IPS-20b (cell line): ENCODE data around the gene EVC2.

Experiments used
- H3K27ac ChIP-seq: one replicate; pipeline ENCODE4 v1.5.1; 2013; ENCODE audit warnings: low read length
- H3K27me3 ChIP-seq: 2 replicates; pipeline ENCODE4 v1.6.1; 2013; ENCODE audit warnings: mild to moderate bottlenecking, low read length, inconsistent platforms; ENCODE audit not compliant: insufficient read depth
- H3K36me3 ChIP-seq: 2 replicates; pipeline ENCODE4 v1.6.1; 2013; ENCODE audit warnings: low read depth, mild to moderate bottlenecking, inconsistent platforms, low read length, moderate library complexity; ENCODE audit not compliant: insufficient read depth
- H3K4me1 ChIP-seq: 2 replicates; pipeline ENCODE4 v1.6.1; 2013; ENCODE audit warnings: mild to moderate bottlenecking, control low read depth, inconsistent platforms, low read length, moderate library complexity; ENCODE audit not compliant: insufficient read depth
- H3K4me3 ChIP-seq: 2 replicates; pipeline ENCODE4 v1.5.1; 2013; ENCODE audit warnings: mild to moderate bottlenecking, low read length, inconsistent platforms
- H3K9ac ChIP-seq: 2 replicates; pipeline ENCODE4 v1.6.1; 2013; ENCODE audit warnings: low read depth, mild to moderate bottlenecking, inconsistent platforms, low read length, moderate library complexity
- H3K9me3 ChIP-seq: 2 replicates; pipeline ENCODE4 v1.6.1; 2013; ENCODE audit warnings: mild to moderate bottlenecking, low read depth, low read length, inconsistent platforms; ENCODE audit not compliant: insufficient read depth

The EVC2 gene

GRCh38 chr4:5636766-5637670 lies 71.3 kb downstream of the EVC2 start:
- H3K4me3 ChIP-seq = no peak overlapping the region
- H3K27me3 ChIP-seq = no peaks in the 10 kb centered on the region
- H3K9me3 ChIP-seq = no peaks in the 10 kb centered on the region
- no peak overlapping the region for H3K27ac ChIP-seq
- peaks cover 5% of the 10 kb centered on the region; the same call in 1 of the 2 replicates for H3K4me1 ChIP-seq
- H3K9ac ChIP-seq = no peak overlapping the region
- peaks cover 9% of the 10 kb centered on the region; the same call in 1 of the 2 replicates for H3K36me3 ChIP-seq

GRCh38 chr4:5635826-5636195 lies 72.5 kb downstream of the EVC2 start:
- H3K9me3 ChIP-seq = no peaks in the 10 kb centered on the region
- H3K36me3 ChIP-seq = peaks cover 9% of the 10 kb centered on the region; the same call in 1 of the 2 replicates
- no peak overlapping the region for H3K27ac ChIP-seq

GRCh38 chr4:5632571-5632970 lies 75.8 kb downstream of the EVC2 start:
- H3K4me3 ChIP-seq = no peak overlapping the region
- H3K36me3 ChIP-seq = peaks cover 14% of the 10 kb centered on the region
- peaks cover 7% of the 10 kb centered on the region; the same call in 1 of the 2 replicates for H3K4me1 ChIP-seq
- no peaks in the 10 kb centered on the region for H3K9me3 ChIP-seq
- no peak overlapping the region for H3K27ac ChIP-seq
- no peaks in the 10 kb centered on the region for H3K27me3 ChIP-seq
- no peak overlapping the region for H3K9ac ChIP-seq

More at GRCh38 chr4:5635826-5636195, 72.5 kb downstream of the EVC2 start:
- H3K4me1 ChIP-seq = peaks cover 7% of the 10 kb centered on the region; the same call in 1 of the 2 replicates
- H3K4me3 ChIP-seq = no peak overlapping the region
- H3K27me3 ChIP-seq = no peaks in the 10 kb centered on the region
- no peak overlapping the region for H3K9ac ChIP-seq

- Histone ChIP-seq H3K36me3 (peaks cover 19% of the 10 kb centered on the region), H3K9me3 (no peaks in the 10 kb centered on the region), H3K4me1 (peaks cover 7% of the 10 kb centered on the region; the same call in 1 of the 2 replicates)
Observed at GRCh38 chr4:5632066-5632440, 76.3 kb downstream of the EVC2 start.

GRCh38 chr4:5631352-5632065 lies 76.8 kb downstream of the EVC2 start:
- Histone ChIP-seq H3K9ac (no peak overlapping the region), H3K9me3 (no peaks in the 10 kb centered on the region), H3K27ac (no peak overlapping the region), H3K4me3 (no peak overlapping the region), H3K4me1 (peaks cover 7% of the 10 kb centered on the region; the same call in 1 of the 2 replicates), H3K36me3 (peaks cover 19% of the 10 kb centered on the region), H3K27me3 (no peaks in the 10 kb centered on the region)

More at GRCh38 chr4:5632066-5632440, 76.3 kb downstream of the EVC2 start:
- Histone ChIP-seq H3K4me3 (no peak overlapping the region), H3K9ac (no peak overlapping the region), H3K27me3 (no peaks in the 10 kb centered on the region), H3K27ac (no peak overlapping the region)

GRCh38 chr4:5630762-5631161 lies 77.6 kb downstream of the EVC2 start:
- H3K27ac ChIP-seq = no peak overlapping the region
- H3K4me3 ChIP-seq = no peak overlapping the region
- H3K9me3 ChIP-seq = no peaks in the 10 kb centered on the region
- H3K9ac ChIP-seq = no peak overlapping the region
- peaks cover 7% of the 10 kb centered on the region; the same call in 1 of the 2 replicates for H3K4me1 ChIP-seq
- no peaks in the 10 kb centered on the region for H3K27me3 ChIP-seq
- H3K36me3 ChIP-seq = peaks cover 21% of the 10 kb centered on the region

- Histone ChIP-seq H3K27me3 (no peaks in the 10 kb centered on the region), H3K27ac (no peak overlapping the region), H3K36me3 (peaks cover 33% of the 10 kb centered on the region), H3K4me1 (peaks cover 7% of the 10 kb centered on the region; the same call in 1 of the 2 replicates), H3K9ac (no peak overlapping the region), H3K9me3 (no peaks in the 10 kb centered on the region), H3K4me3 (no peak overlapping the region)
Observed at GRCh38 chr4:5629542-5629941, 78.8 kb downstream of the EVC2 start.

- Histone ChIP-seq H3K9ac (no peak overlapping the region), H3K27ac (no peak overlapping the region), H3K4me1 (0 out of 2 replicates have a peak, but pooled peaks cover under 1% of the 10 kb centered on the region), H3K36me3 (peaks cover 46% of the 10 kb centered on the region), H3K4me3 (no peak overlapping the region), H3K9me3 (no peaks in the 10 kb centered on the region), H3K27me3 (no peaks in the 10 kb centered on the region)
Observed at GRCh38 chr4:5626913-5627312, 81.4 kb downstream of the EVC2 start.

GRCh38 chr4:5622596-5622995 lies 85.8 kb downstream of the EVC2 start:
- Histone ChIP-seq H3K9me3 (no peaks in the 10 kb centered on the region), H3K4me3 (no peak overlapping the region), H3K27ac (no peak overlapping the region), H3K36me3 (peaks cover 46% of the 10 kb centered on the region), H3K9ac (no peak overlapping the region), H3K27me3 (no peaks in the 10 kb centered on the region), H3K4me1 (no peaks in the 10 kb centered on the region)

- no peaks in the 10 kb centered on the region for H3K4me1 ChIP-seq
- no peak overlapping the region; the same call in 1 of the 2 replicates for H3K9ac ChIP-seq
- no peak overlapping the region for H3K27ac ChIP-seq
- peaks cover 37% of the 10 kb centered on the region for H3K36me3 ChIP-seq
- no peaks in the 10 kb centered on the region for H3K9me3 ChIP-seq
- H3K27me3 ChIP-seq = no peaks in the 10 kb centered on the region
- no peak overlapping the region for H3K4me3 ChIP-seq
Observed at GRCh38 chr4:5619913-5620625, 88.3 kb downstream of the EVC2 start.
